Cardiac fibroblast (primary cell): ENCODE results near the gene KCNQ5.

Source experiments
- DNase-seq, 2 donors: peaks; one replicate each; pipeline versions ENCODE4 v3.0.0 to v3.0.0-alpha.2; 2010; ENCODE audit warnings: low read depth in 2 of 2
- H3K4me3 ChIP-seq, 2 donors: replicated peaks in 1 of 2; 1 replicate in 1 of 2; 2 replicates in 1 of 2; pipeline ENCODE4 v1.5.1; 2011; ENCODE audit warnings: low read depth in 2 of 2, low read length in 2 of 2, mild to moderate bottlenecking in 2 of 2, moderate library complexity in 1 of 2
- CTCF ChIP-seq: IDR thresholded peaks from one replicate; pipeline ENCODE4 v1.5.1; 2011; ENCODE audit warnings: low read depth, mild to moderate bottlenecking, low read length, inconsistent platforms

The KCNQ5 gene

GRCh38 chr6:72721346-72721745 lies 99.5 kb downstream of the KCNQ5 start:
- TF ChIP-seq CTCF = no peak
- no peak for DNase-seq
- no peak overlapping the region for H3K4me3 ChIP-seq

- TF ChIP-seq CTCF = no peak
- H3K4me3 ChIP-seq = no peak overlapping the region
- no peak for DNase-seq
Observed at GRCh38 chr6:72724545-72724944, 102.7 kb downstream of the KCNQ5 start.

GRCh38 chr6:72728706-72729343 lies 107.0 kb downstream of the KCNQ5 start:
- no peak for DNase-seq
- no peak for TF ChIP-seq CTCF
- H3K4me3 ChIP-seq = no peak overlapping the region

GRCh38 chr6:72733045-72733444 lies 111.2 kb downstream of the KCNQ5 start:
- no peak for TF ChIP-seq CTCF
- DNase-seq = no peak

GRCh38 chr6:72738091-72738490 lies 116.2 kb downstream of the KCNQ5 start:
- H3K4me3 ChIP-seq = no peak overlapping the region

More at GRCh38 chr6:72733045-72733444, 111.2 kb downstream of the KCNQ5 start:
- no peak overlapping the region for H3K4me3 ChIP-seq

GRCh38 chr6:72739368-72739779 lies 117.5 kb downstream of the KCNQ5 start:
- TF ChIP-seq CTCF = no peak
- no peak for DNase-seq
- H3K4me3 ChIP-seq = no peak overlapping the region

More at GRCh38 chr6:72738091-72738490, 116.2 kb downstream of the KCNQ5 start:
- DNase-seq = no peak
- TF ChIP-seq CTCF = no peak

GRCh38 chr6:72740135-72740534 lies 118.3 kb downstream of the KCNQ5 start:
- H3K4me3 ChIP-seq = no peak overlapping the region
- peak in 1 of 2 donors; percentile 39 for DNase-seq
- no peak for TF ChIP-seq CTCF
